BE2C (cell line): ENCODE data around the gene IMPA2.
A peak's percentile ranks its signal among the peaks of the same experiment; 100 is the strongest.

Experiments
- DNase-seq: peaks from one replicate; pipeline ENCODE4 v3.0.0-alpha.2; 2020
- H3K27me3 ChIP-seq: fragments of 250-450 bp; sonication (Bioruptor Pico); 2 replicates; pipeline ENCODE4 v1.5.1; 2020; ENCODE audit warnings: mild to moderate bottlenecking
- H3K36me3 ChIP-seq: fragments of 250-450 bp; sonication (Bioruptor Pico); 2 replicates; pipeline ENCODE4 v1.5.1; 2020; ENCODE audit warnings: mild to moderate bottlenecking
- H3K4me1 ChIP-seq: fragments of 250-450 bp; sonication (Bioruptor Pico); 2 replicates; pipeline ENCODE4 v1.5.1; 2020
- H3K4me3 ChIP-seq: 2 replicates; pipeline ENCODE4 v1.5.1; 2011; ENCODE audit warnings: low read depth, low read length
- H3K9me3 ChIP-seq: fragments of 250-450 bp; sonication (Bioruptor Pico); 2 replicates; pipeline ENCODE4 v1.5.1; 2020
- CTCF ChIP-seq: IDR thresholded peaks from 2 replicates; pipeline ENCODE4 v1.5.1; 2012; ENCODE audit warnings: mild to moderate bottlenecking, low read depth, low read length

Gene IMPA2

GRCh38 chr18:12057419-12058039 is 76.2 kb downstream of the IMPA2 start:
- Histone ChIP-seq H3K36me3 (no peaks in the 10 kb centered on the region), H3K4me3 (no peak overlapping the region), H3K27me3 (no peaks in the 10 kb centered on the region), H3K9me3 (no peaks in the 10 kb centered on the region), H3K4me1 (no peaks in the 10 kb centered on the region)
- no peak for TF ChIP-seq CTCF
- DNase-seq = no peak

GRCh38 chr18:12059334-12060181 is 78.3 kb downstream of the IMPA2 start:
- H3K27me3 ChIP-seq = no peaks in the 10 kb centered on the region
- H3K9me3 ChIP-seq = no peaks in the 10 kb centered on the region
- peak; percentile 40 for DNase-seq

GRCh38 chr18:12060182-12060870 is 79.0 kb downstream of the IMPA2 start:
- no peaks in the 10 kb centered on the region for H3K36me3 ChIP-seq
- no peaks in the 10 kb centered on the region for H3K9me3 ChIP-seq
- H3K4me1 ChIP-seq = no peaks in the 10 kb centered on the region
- H3K27me3 ChIP-seq = no peaks in the 10 kb centered on the region
- H3K4me3 ChIP-seq = peak overlapping the region; percentile 63
- no peak for TF ChIP-seq CTCF
- no peak for DNase-seq

More at GRCh38 chr18:12059334-12060181, 78.3 kb downstream of the IMPA2 start:
- no peak for TF ChIP-seq CTCF
- Histone ChIP-seq H3K4me3 (peak overlapping the region; percentile 63), H3K36me3 (no peaks in the 10 kb centered on the region), H3K4me1 (no peaks in the 10 kb centered on the region)

- DNase-seq = no peak
- H3K4me3 ChIP-seq = no peak overlapping the region
- TF ChIP-seq CTCF = no peak
These were observed 80.4 kb downstream of the IMPA2 start for GRCh38 chr18:12061685-12062084.

DNA sequence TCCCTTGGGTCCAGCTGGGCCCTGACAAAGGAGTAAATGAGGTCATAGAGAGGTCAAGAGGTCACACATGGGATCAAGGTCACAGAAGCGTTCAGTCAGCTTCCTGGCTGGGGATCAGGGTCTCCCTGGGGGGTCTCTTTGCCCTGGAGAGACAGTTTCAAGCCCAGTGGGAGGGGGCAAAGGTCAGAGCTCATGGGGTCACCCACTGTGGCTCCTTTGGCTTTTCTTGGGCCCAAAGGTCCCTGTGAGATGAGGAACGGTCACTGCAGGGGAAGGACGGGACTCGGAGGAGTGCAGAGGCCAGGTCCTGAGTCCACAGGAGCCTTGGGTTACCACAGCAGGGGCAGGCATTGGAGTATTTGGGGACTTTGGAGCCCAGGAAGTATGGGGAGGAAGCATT is 81.7 kb downstream of the IMPA2 start:
- Histone ChIP-seq H3K4me1 (no peaks in the 10 kb centered on the region), H3K27me3 (no peaks in the 10 kb centered on the region), H3K36me3 (no peaks in the 10 kb centered on the region), H3K9me3 (no peaks in the 10 kb centered on the region), H3K4me3 (no peak overlapping the region)
- no peak for DNase-seq
- no peak for TF ChIP-seq CTCF

More at GRCh38 chr18:12061685-12062084, 80.4 kb downstream of the IMPA2 start:
- Histone ChIP-seq H3K36me3 (no peaks in the 10 kb centered on the region), H3K9me3 (no peaks in the 10 kb centered on the region), H3K27me3 (no peaks in the 10 kb centered on the region), H3K4me1 (no peaks in the 10 kb centered on the region)
